ENCODE results near the gene SLC7A10.

GRCh38 chr19:33205110-33205509, 20.5 kb downstream of the SLC7A10 start:
- TF ChIP-seq POLR2AphosphoS5 (IDR thresholded peaks at IDR 0.05): no peak
- no peak for TF ChIP-seq CTCF (IDR thresholded peaks at IDR 0.05)
- no peak for TF ChIP-seq POLR2A (IDR thresholded peaks at IDR 0.05)

All from breast epithelium (tissue), 3 donors.